Occipital lobe (tissue), 2 donors: ENCODE measurements around the gene ZSWIM6. TPM values are rescaled to one million over a fixed set of nuclear protein-coding genes. Genes with fewer than 3 reads are reported as not detected.

Experiments
- DNase-seq: peaks from one replicate; lab custom pipeline; 2025; lab: John Stamatoyannopoulos, UW
- total RNA-seq: library from RNA; depleted of rRNA; stranded (reverse); fragments of >200 nt; gene quantifications from one replicate; pipeline ENCODE4 v1.2.3, GENCODE V29; 2014

ZSWIM6 gene
- total RNA-seq, 1 donor from 2014 or later = 57.4 TPM

DNA sequence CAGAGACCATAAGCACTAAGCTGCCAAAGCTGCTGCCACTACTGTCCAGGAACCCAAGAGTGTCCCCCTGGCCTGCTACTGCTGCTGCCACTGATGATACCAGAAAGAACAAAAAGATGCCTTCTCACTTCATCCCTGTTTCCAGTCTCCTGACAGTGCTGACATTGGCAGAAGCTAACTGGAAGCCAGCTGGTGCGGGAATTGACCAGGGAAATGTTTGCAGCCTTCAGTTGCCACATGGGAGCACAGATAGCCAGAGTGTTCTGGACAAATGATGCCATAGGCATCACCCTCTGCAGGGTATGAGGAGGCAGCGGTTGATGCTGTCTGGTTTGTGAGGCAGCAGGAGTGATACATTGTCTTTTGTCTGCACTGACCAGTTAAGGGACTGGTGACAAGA is 258.4 kb downstream of the ZSWIM6 start:
- DNase-seq = no peak

DNA sequence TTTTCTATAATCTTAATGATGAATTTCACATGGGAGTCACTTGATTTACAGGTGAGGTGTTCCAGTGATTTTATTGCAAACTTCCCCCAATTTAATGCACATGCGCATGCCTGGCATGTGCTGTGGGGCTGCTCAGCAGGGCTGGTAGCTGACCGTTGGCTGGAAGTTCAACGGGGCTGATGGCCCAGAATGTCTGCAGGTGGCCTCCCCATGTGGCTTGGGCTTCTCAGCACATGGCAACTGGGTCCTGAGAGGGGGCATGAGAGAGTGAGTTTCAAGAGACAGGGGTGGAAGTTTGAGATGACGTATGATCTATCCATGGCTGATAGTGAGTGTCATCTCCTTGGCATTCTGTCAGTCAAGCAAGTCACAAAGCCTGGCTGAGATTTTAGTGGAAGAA is 259.8 kb downstream of the ZSWIM6 start:
- DNase-seq = no peak

DNA sequence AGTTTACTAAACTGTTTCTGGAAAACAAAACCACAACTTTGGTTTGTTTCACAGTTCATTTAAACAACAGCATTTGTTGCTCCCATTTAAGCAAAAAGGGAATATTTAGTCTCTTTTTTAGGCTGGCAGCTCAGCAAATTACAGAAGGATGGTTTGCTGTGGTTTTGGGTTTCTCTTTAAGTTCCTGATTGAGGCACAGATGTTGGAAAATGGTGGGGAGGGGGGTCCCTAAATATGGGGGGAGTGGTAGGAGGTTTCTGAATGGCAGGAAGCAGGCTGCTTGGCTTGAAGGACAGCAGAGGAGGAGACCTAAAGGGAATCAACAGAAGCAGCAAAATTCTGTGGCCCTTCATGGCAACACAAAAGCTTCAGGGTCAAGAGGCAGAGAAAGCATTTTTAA is 263.4 kb downstream of the ZSWIM6 start:
- no peak for DNase-seq

Other genes starting within 250 kb of the ZSWIM6 start
- gene SMIM15, start 169.8 kb upstream of the ZSWIM6 start, total RNA-seq = 36.8 TPM